ENCODE measurements around the gene POLR2L.

GRCh38 chr11:798093-798713 is 44.1 kb downstream of the POLR2L start, which contains the start of gene SLC25A22:
- no peak for TF ChIP-seq CREB5 (CRISPR knock-in tag; IDR thresholded peaks at IDR 0.05; ENCODE audit: low read depth)
- no peak for TF ChIP-seq RARB (CRISPR knock-in tag; IDR thresholded peaks at IDR 0.05)
- TF ChIP-seq ARNTL (CRISPR knock-in tag; IDR thresholded peaks at IDR 0.05; ENCODE audit: borderline replicate concordance, low read depth): no peak
- TF ChIP-seq ZFP30 (CRISPR knock-in tag; IDR thresholded peaks at IDR 0.05): no peak
- TF ChIP-seq ZC3H10 (CRISPR knock-in tag; IDR thresholded peaks at IDR 0.05): no peak
- no peak for TF ChIP-seq CSRNP3 (CRISPR knock-in tag; IDR thresholded peaks at IDR 0.05)
- no peak for TF ChIP-seq BACH2 (CRISPR knock-in tag; IDR thresholded peaks at IDR 0.05; ENCODE audit: borderline replicate concordance)
- no peak for TF ChIP-seq PATZ1 (CRISPR knock-in tag; IDR thresholded peaks at IDR 0.05; ENCODE audit: borderline replicate concordance)

Data from SK-N-SH treated with all-trans-retinoic acid at 6 μM for 48 hours (cell line).